Fibroblast of lung (primary cell): ENCODE measurements around the gene IPP. TPM values are rescaled to one million over a fixed set of nuclear protein-coding genes. Genes with fewer than 3 reads are reported as not detected.

Experiments
- DNase-seq, 2 donors: peaks; one replicate each; pipeline versions ENCODE4 v3.0.0 to v3.0.0-alpha.2; 2010; ENCODE audit warnings: low read depth in 2 of 2
- H2AFZ ChIP-seq: 2 replicates; pipeline ENCODE4 v1.5.1; 2012; ENCODE audit warnings: low read length, control low read depth, inconsistent platforms
- H3K27ac ChIP-seq: 2 replicates; pipeline ENCODE4 v1.5.1; 2011; ENCODE audit warnings: low read length, control low read depth; ENCODE audit not compliant: insufficient read depth
- H3K27me3 ChIP-seq: 2 replicates; pipeline ENCODE4 v1.5.1; 2011; ENCODE audit warnings: mild to moderate bottlenecking, low read length; ENCODE audit not compliant: control insufficient read depth, insufficient read depth
- H3K36me3 ChIP-seq: 2 replicates; pipeline ENCODE4 v1.5.1; 2011; ENCODE audit warnings: low read length; ENCODE audit not compliant: control insufficient read depth, insufficient read depth
- H3K4me1 ChIP-seq: 2 replicates; pipeline ENCODE4 v1.5.1; 2011; ENCODE audit warnings: low read length; ENCODE audit not compliant: control insufficient read depth, insufficient read depth; ENCODE audit errors: extremely low read depth
- H3K4me2 ChIP-seq: 2 replicates; pipeline ENCODE4 v1.5.1; 2011; ENCODE audit warnings: low read length, control low read depth; ENCODE audit not compliant: insufficient read depth; ENCODE audit errors: extremely low read depth
- H3K4me3 ChIP-seq, 4 experiments: fragments of 200-600 bp in 1 of 4; sonication (generic) in 1 of 4; replicated peaks in 1 of 4; 2 replicates each; pipeline ENCODE4 v1.5.1; 2011 to 2016; ENCODE audit warnings: low read length in 4 of 4, low read depth in 3 of 4, mild to moderate bottlenecking in 3 of 4, control low read depth in 2 of 4, inconsistent platforms in 1 of 4, mixed read lengths in 1 of 4; ENCODE audit not compliant: insufficient read depth in 1 of 4; ENCODE audit errors: control extremely low read depth in 1 of 4
- H3K79me2 ChIP-seq: 2 replicates; pipeline ENCODE4 v1.5.1; 2012; ENCODE audit warnings: mild to moderate bottlenecking, low read length, inconsistent platforms; ENCODE audit not compliant: control insufficient read depth, insufficient read depth
- H3K9ac ChIP-seq: 2 replicates; pipeline ENCODE4 v1.5.1; 2011; ENCODE audit warnings: mild to moderate bottlenecking, low read length, control low read depth; ENCODE audit not compliant: insufficient read depth
- H3K9me3 ChIP-seq: 2 replicates; pipeline ENCODE4 v1.5.1; 2012; ENCODE audit warnings: low read depth, low read length; ENCODE audit not compliant: control insufficient read depth, insufficient read depth
- H4K20me1 ChIP-seq: 2 replicates; pipeline ENCODE4 v1.5.1; 2011; ENCODE audit warnings: low read length; ENCODE audit not compliant: control insufficient read depth, insufficient read depth; ENCODE audit errors: extremely low read depth
- CTCF ChIP-seq, 2 donors: IDR thresholded peaks in 1 of 2; conservative IDR thresholded peaks in 1 of 2; 1 replicate in 1 of 2; 2 replicates in 1 of 2; pipeline ENCODE4 v1.5.1; 2011 to 2012; ENCODE audit warnings: low read length in 2 of 2, control low read depth in 1 of 2, inconsistent platforms in 1 of 2, low read depth in 1 of 2, mild to moderate bottlenecking in 1 of 2
- EZH2 ChIP-seq: IDR thresholded peaks from 2 replicates; pipeline ENCODE4 v1.5.1; 2012; ENCODE audit warnings: low read length, control low read depth, mild to moderate bottlenecking; ENCODE audit errors: missing control alignments
- polyA plus RNA-seq, 2 donors: library from polyadenylated mRNA; depleted of rRNA in 1 of 2; stranded (reverse) in 1 of 2; unstranded in 1 of 2; fragments of >200 nt; gene quantifications; 2 replicates each; pipeline ENCODE4 v1.2.1, GENCODE V29; 2011 to 2012; ENCODE audit warnings: missing spikeins in 1 of 2
- total RNA-seq: library from RNA; depleted of rRNA; stranded (reverse); fragments of >200 nt; gene quantifications from 2 replicates; pipeline ENCODE4 v1.2.1, GENCODE V29; 2014

IPP gene
- total and polyA plus RNA-seq, 2 donors (not counting 1 experiment from before 2014, with no cell fraction given), result 11.0 to 15.2 TPM

- H3K9me3 ChIP-seq, result no peaks in the 10 kb centered on the region
- H2AFZ ChIP-seq, result no peak overlapping the region
- TF ChIP-seq EZH2 (no peak), CTCF (conservative IDR thresholded peaks at IDR 0.05 in 1 of 2, IDR thresholded peaks at IDR 0.05 in 1 of 2; ENCODE audit: low read depth in 1 of 2, low read length in 2 of 2) (no peak)
- H4K20me1 ChIP-seq, result no peaks in the 10 kb centered on the region
- H3K27ac ChIP-seq, result no peak overlapping the region
- no peak overlapping the region for H3K4me2 ChIP-seq
- H3K36me3 ChIP-seq, result no peaks in the 10 kb centered on the region
- no peak for DNase-seq
- peaks cover 3% of the 10 kb centered on the region for H3K4me1 ChIP-seq
- no peaks in the 10 kb centered on the region for H3K79me2 ChIP-seq
- no peak overlapping the region for H3K4me3 ChIP-seq
- H3K9ac ChIP-seq, result no peak overlapping the region
- no peaks in the 10 kb centered on the region for H3K27me3 ChIP-seq
Observed at GRCh38 chr1:45723248-45723930, 27.1 kb downstream of the IPP start.

GRCh38 chr1:45722809-45723208, 27.6 kb downstream of the IPP start:
- H3K9ac ChIP-seq, result no peak overlapping the region
- H3K79me2 ChIP-seq, result no peaks in the 10 kb centered on the region
- no peaks in the 10 kb centered on the region for H3K9me3 ChIP-seq
- H3K4me1 ChIP-seq, result peaks cover 3% of the 10 kb centered on the region
- H3K27me3 ChIP-seq, result no peaks in the 10 kb centered on the region
- no peak overlapping the region for H3K4me3 ChIP-seq
- H3K36me3 ChIP-seq, result no peaks in the 10 kb centered on the region
- no peak for TF ChIP-seq CTCF (conservative IDR thresholded peaks at IDR 0.05 in 1 of 2, IDR thresholded peaks at IDR 0.05 in 1 of 2; ENCODE audit: low read depth in 1 of 2, low read length in 2 of 2)
- TF ChIP-seq EZH2, result no peak
- no peak overlapping the region for H3K27ac ChIP-seq
- no peak overlapping the region for H3K4me2 ChIP-seq
- H2AFZ ChIP-seq, result no peak overlapping the region
- peak; percentile 12 to 50 for DNase-seq
- no peaks in the 10 kb centered on the region for H4K20me1 ChIP-seq

- no peak overlapping the region for H3K4me2 ChIP-seq
- H3K4me3 ChIP-seq, result no peak overlapping the region
- H3K9me3 ChIP-seq, result no peaks in the 10 kb centered on the region
- peak; percentile 35 to 72 for DNase-seq
- no peaks in the 10 kb centered on the region for H3K27me3 ChIP-seq
- H2AFZ ChIP-seq, result no peak overlapping the region
- H3K4me1 ChIP-seq, result peaks cover 3% of the 10 kb centered on the region
- H3K36me3 ChIP-seq, result no peaks in the 10 kb centered on the region
- TF ChIP-seq EZH2 (no peak), CTCF (conservative IDR thresholded peaks at IDR 0.05 in 1 of 2, IDR thresholded peaks at IDR 0.05 in 1 of 2; ENCODE audit: low read depth in 1 of 2, low read length in 2 of 2) (no peak)
- H4K20me1 ChIP-seq, result no peaks in the 10 kb centered on the region
- H3K27ac ChIP-seq, result no peak overlapping the region
- H3K9ac ChIP-seq, result no peak overlapping the region
- H3K79me2 ChIP-seq, result no peaks in the 10 kb centered on the region
Observed at GRCh38 chr1:45721207-45721606, 29.2 kb downstream of the IPP start.
